Mesothelial cell of epicardium (in vitro differentiated cells): ENCODE data around the gene CCRL2. TPM values are rescaled to one million over a fixed set of nuclear protein-coding genes. Genes with fewer than 3 reads are reported as not detected.

Experiments
- DNase-seq, 2 experiments: peaks; one replicate each; pipeline ENCODE4 v3.0.0; 2021; ENCODE audit warnings: low spot score in 2 of 2; ENCODE audit not compliant: unreplicated experiment in 2 of 2
- H3K27ac Mint-ChIP-seq: 2 replicates; pipeline ENCODE4 v1.8.0; 2021; ENCODE audit warnings: mixed read lengths
- H3K27me3 Mint-ChIP-seq: 2 replicates; pipeline ENCODE4 v1.8.0; 2021; ENCODE audit warnings: low read depth, mixed read lengths
- H3K36me3 Mint-ChIP-seq: 2 replicates; pipeline ENCODE4 v1.8.0; 2021; ENCODE audit warnings: mixed read lengths
- H3K4me1 Mint-ChIP-seq: 2 replicates; pipeline ENCODE4 v1.8.0; 2021; ENCODE audit warnings: mixed read lengths
- H3K4me3 Mint-ChIP-seq: 2 replicates; pipeline ENCODE4 v1.8.0; 2021; ENCODE audit warnings: mild to moderate bottlenecking, moderate library complexity, mixed read lengths
- H3K9me3 Mint-ChIP-seq: 2 replicates; pipeline ENCODE4 v1.8.0; 2021; ENCODE audit warnings: mixed read lengths
- CTCF ChIP-seq: fragments of 200-600 bp; sonication (generic); IDR thresholded peaks from one replicate; pipeline ENCODE4 v1.5.0; 2021; ENCODE audit warnings: antibody characterized with exemption; ENCODE audit not compliant: unreplicated experiment
- total RNA-seq: library from RNA; stranded (reverse); gene quantifications from 3 replicates; pipeline ENCODE4 v1.2.1, GENCODE V29; 2021

The CCRL2 gene
- total RNA-seq, 1 donor from 2014 or later: not detected

GRCh38 chr3:46374755-46375154 is 32.3 kb upstream of the CCRL2 start:
- Mint-ChIP-seq H3K4me3 (no peak overlapping the region), H3K9me3 (no peaks in the 10 kb centered on the region), H3K4me1 (peaks cover 7% of the 10 kb centered on the region), H3K36me3 (no peaks in the 10 kb centered on the region), H3K27me3 (peaks cover 52% of the 10 kb centered on the region), H3K27ac (no peak overlapping the region)
- DNase-seq: no peak
- no peak for TF ChIP-seq CTCF

GRCh38 chr3:46375218-46375617 is 31.8 kb upstream of the CCRL2 start:
- Mint-ChIP-seq H3K27ac (no peak overlapping the region), H3K27me3 (peaks cover 54% of the 10 kb centered on the region), H3K4me3 (no peak overlapping the region), H3K9me3 (no peaks in the 10 kb centered on the region), H3K36me3 (no peaks in the 10 kb centered on the region), H3K4me1 (peaks cover 4% of the 10 kb centered on the region)
- DNase-seq: no peak
- TF ChIP-seq CTCF: no peak

- H3K9me3 Mint-ChIP-seq: no peaks in the 10 kb centered on the region
- no peak for TF ChIP-seq CTCF
- no peak for DNase-seq
- peaks cover 56% of the 10 kb centered on the region for H3K27me3 Mint-ChIP-seq
- peaks cover under 1% of the 10 kb centered on the region for H3K4me1 Mint-ChIP-seq
- no peak overlapping the region for H3K4me3 Mint-ChIP-seq
- H3K27ac Mint-ChIP-seq: no peak overlapping the region
- no peaks in the 10 kb centered on the region for H3K36me3 Mint-ChIP-seq
Measured at GRCh38 chr3:46375814-46376213, 31.2 kb upstream of the CCRL2 start.

GRCh38 chr3:46378426-46378942 is 28.6 kb upstream of the CCRL2 start:
- Mint-ChIP-seq H3K4me3 (no peak overlapping the region), H3K36me3 (no peaks in the 10 kb centered on the region), H3K27me3 (peaks cover 42% of the 10 kb centered on the region), H3K27ac (no peak overlapping the region), H3K9me3 (no peaks in the 10 kb centered on the region), H3K4me1 (no peaks in the 10 kb centered on the region)
- peak in 1 of 2 experiments; percentile 57 for DNase-seq
- no peak for TF ChIP-seq CTCF

- H3K27me3 Mint-ChIP-seq: peaks cover 27% of the 10 kb centered on the region
- H3K9me3 Mint-ChIP-seq: no peaks in the 10 kb centered on the region
- H3K36me3 Mint-ChIP-seq: no peaks in the 10 kb centered on the region
- H3K4me1 Mint-ChIP-seq: peaks cover 6% of the 10 kb centered on the region
- no peak overlapping the region for H3K27ac Mint-ChIP-seq
- no peak for DNase-seq
- no peak overlapping the region for H3K4me3 Mint-ChIP-seq
- TF ChIP-seq CTCF: no peak
Measured at GRCh38 chr3:46380471-46381221, 26.4 kb upstream of the CCRL2 start.
